Trophoblast cell (in vitro differentiated cells and primary cell): ENCODE data around the gene LTN1.
A peak's percentile ranks its signal among the peaks of the same experiment; 100 is the strongest.

Source experiments
- DNase-seq, 2 donors: peaks; one replicate each; pipeline ENCODE4 v3.0.0-alpha.2; 2016
- H2AFZ ChIP-seq: 2 replicates; pipeline ENCODE4 v1.6.1; 2013; ENCODE audit warnings: low read length, moderate library complexity, mild to moderate bottlenecking; ENCODE audit not compliant: insufficient read depth, poor library complexity
- H2AK5ac ChIP-seq: 2 replicates; pipeline ENCODE4 v1.6.1; 2013; ENCODE audit warnings: mild to moderate bottlenecking, low read length
- H2BK120ac ChIP-seq: 2 replicates; pipeline ENCODE4 v1.6.1; 2013; ENCODE audit warnings: low read length, mild to moderate bottlenecking, moderate library complexity; ENCODE audit not compliant: insufficient read depth, poor library complexity
- H2BK12ac ChIP-seq: 2 replicates; pipeline ENCODE4 v1.6.1; 2013; ENCODE audit warnings: mild to moderate bottlenecking, low read length, moderate library complexity
- H2BK5ac ChIP-seq: 2 replicates; pipeline ENCODE4 v1.6.1; 2013; ENCODE audit warnings: low read length, low read depth, moderate library complexity, mild to moderate bottlenecking; ENCODE audit not compliant: poor library complexity
- H3K14ac ChIP-seq: 2 replicates; pipeline ENCODE4 v1.6.1; 2013; ENCODE audit warnings: mild to moderate bottlenecking, low read length
- H3K18ac ChIP-seq: 2 replicates; pipeline ENCODE4 v1.6.1; 2013; ENCODE audit warnings: mild to moderate bottlenecking, low read length
- H3K23ac ChIP-seq: 2 replicates; pipeline ENCODE4 v1.6.1; 2013; ENCODE audit warnings: low read length
- H3K27ac ChIP-seq: 2 replicates; pipeline ENCODE4 v1.5.1; 2013; ENCODE audit warnings: low read depth, mild to moderate bottlenecking, inconsistent platforms, low read length, moderate library complexity
- H3K27me3 ChIP-seq: 2 replicates; pipeline ENCODE4 v1.6.1; 2013; ENCODE audit warnings: inconsistent platforms, mild to moderate bottlenecking, low read length, moderate library complexity; ENCODE audit not compliant: insufficient read depth
- H3K36me3 ChIP-seq, 2 experiments: 1 replicate in 1 of 2; 2 replicates in 1 of 2; pipeline ENCODE4 v1.6.1; 2013; ENCODE audit warnings: low read length in 2 of 2, mild to moderate bottlenecking in 2 of 2, moderate library complexity in 1 of 2; ENCODE audit not compliant: insufficient read depth in 2 of 2, control insufficient read depth in 1 of 2
- H3K4ac ChIP-seq: 2 replicates; pipeline ENCODE4 v1.6.1; 2013; ENCODE audit warnings: low read depth, mild to moderate bottlenecking, low read length, moderate library complexity
- H3K4me1 ChIP-seq, 2 experiments: 1 replicate in 1 of 2; 2 replicates in 1 of 2; pipeline ENCODE4 v1.6.1; 2013; ENCODE audit warnings: low read length in 2 of 2, mild to moderate bottlenecking in 2 of 2, moderate library complexity in 1 of 2; ENCODE audit not compliant: insufficient read depth in 2 of 2, control insufficient read depth in 1 of 2
- H3K4me2 ChIP-seq: 2 replicates; pipeline ENCODE4 v1.6.1; 2013; ENCODE audit warnings: inconsistent platforms, mild to moderate bottlenecking, low read length, moderate library complexity
- H3K4me3 ChIP-seq: 2 replicates; pipeline ENCODE4 v1.5.1; 2013; ENCODE audit warnings: mild to moderate bottlenecking, low read depth, low read length, inconsistent platforms
- H3K79me1 ChIP-seq: one replicate; pipeline ENCODE4 v1.6.1; 2013; ENCODE audit warnings: low read length
- H3K79me2 ChIP-seq: 2 replicates; pipeline ENCODE4 v1.6.1; 2013; ENCODE audit warnings: low read length, mild to moderate bottlenecking; ENCODE audit not compliant: control insufficient read depth, insufficient read depth, poor library complexity
- H3K9ac ChIP-seq: 2 replicates; pipeline ENCODE4 v1.6.1; 2013; ENCODE audit warnings: mild to moderate bottlenecking, low read length
- H3K9me3 ChIP-seq: 2 replicates; pipeline ENCODE4 v1.6.1; 2013; ENCODE audit warnings: low read depth, mild to moderate bottlenecking, control low read depth, inconsistent platforms, low read length; ENCODE audit not compliant: insufficient read depth
- H4K12ac ChIP-seq: 2 replicates; pipeline ENCODE4 v1.6.1; 2013; ENCODE audit warnings: low read depth, mild to moderate bottlenecking, low read length, moderate library complexity
- H4K8ac ChIP-seq: 2 replicates; pipeline ENCODE4 v1.6.1; 2013; ENCODE audit warnings: low read depth, mild to moderate bottlenecking, low read length, moderate library complexity
- H4K91ac ChIP-seq: one replicate; pipeline ENCODE4 v1.6.1; 2013; ENCODE audit warnings: low read depth, mild to moderate bottlenecking, low read length, moderate library complexity
- WGBS: extraction: QIAGEN DNeasy Blood & Tissue Kit; methylation state at CpG from one replicate; pipeline ENCODE4 v1.1.7; 2013; ENCODE audit warnings: missing lambda C conversion rate; ENCODE audit not compliant: insufficient read length, insufficient coverage; ENCODE audit errors: extremely low coverage; 5-methylcytosine and 5-hydroxymethylcytosine counted together

LTN1 gene

DNA sequence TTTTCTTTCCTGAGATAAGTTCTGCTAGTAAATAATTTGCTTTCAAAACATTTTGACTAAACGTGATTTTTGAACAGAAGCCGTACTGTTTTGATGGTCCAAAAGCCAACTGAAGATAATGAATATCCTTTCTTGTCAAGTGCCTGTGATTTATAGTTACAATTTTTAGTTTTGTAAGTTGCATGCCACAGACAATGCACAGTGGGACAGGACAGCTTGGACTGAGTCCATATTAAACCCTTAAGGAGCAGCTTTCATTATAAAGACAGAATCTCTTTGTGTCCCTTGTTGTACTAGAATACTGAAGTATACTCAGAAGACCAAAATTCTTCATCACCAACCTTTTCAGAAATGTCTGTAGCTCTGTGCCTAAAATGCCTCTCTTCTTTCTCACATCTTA lies 92.2 kb downstream of the LTN1 start:
- Histone ChIP-seq H3K79me2 (no peaks in the 10 kb centered on the region), H4K91ac (no peak overlapping the region), H4K8ac (no peak overlapping the region), H3K4me1 (no peaks in the 10 kb centered on the region), H3K4me2 (no peak overlapping the region), H3K18ac (no peak overlapping the region), H3K23ac (no peak overlapping the region), H3K79me1 (no peaks in the 10 kb centered on the region), H3K9ac (no peak overlapping the region), H2BK5ac (no peak overlapping the region), H3K4me3 (no peak overlapping the region), H4K12ac (no peak overlapping the region), H2BK12ac (no peak overlapping the region), H3K14ac (no peak overlapping the region), H2BK120ac (no peak overlapping the region), H3K27me3 (no peaks in the 10 kb centered on the region), H2AFZ (no peak overlapping the region), H2AK5ac (no peak overlapping the region), H3K4ac (no peak overlapping the region), H3K36me3 (no peaks in the 10 kb centered on the region), H3K9me3 (no peaks in the 10 kb centered on the region), H3K27ac (no peak overlapping the region)
- no peak for DNase-seq
- WGBS, result no CpG with 5 or more reads among the region's 2 CpGs

- no peak overlapping the region for H3K4me2 ChIP-seq
- WGBS, result no CpG with 5 or more reads among the region's 5 CpGs
- H2BK5ac ChIP-seq, result no peak overlapping the region
- no peak overlapping the region for H3K27ac ChIP-seq
- no peak overlapping the region for H4K12ac ChIP-seq
- H3K18ac ChIP-seq, result no peak overlapping the region
- H3K36me3 ChIP-seq, result no peaks in the 10 kb centered on the region
- H3K4me1 ChIP-seq, result no peaks in the 10 kb centered on the region
- no peaks in the 10 kb centered on the region for H3K79me2 ChIP-seq
- H2BK120ac ChIP-seq, result no peak overlapping the region
- no peak overlapping the region for H3K4me3 ChIP-seq
- no peak overlapping the region for H3K4ac ChIP-seq
- H2BK12ac ChIP-seq, result no peak overlapping the region
- no peaks in the 10 kb centered on the region for H3K27me3 ChIP-seq
- H2AFZ ChIP-seq, result no peak overlapping the region
- no peak overlapping the region for H3K9ac ChIP-seq
- no peaks in the 10 kb centered on the region for H3K79me1 ChIP-seq
- no peak overlapping the region for H4K8ac ChIP-seq
- no peak overlapping the region for H3K14ac ChIP-seq
- no peaks in the 10 kb centered on the region for H3K9me3 ChIP-seq
- H3K23ac ChIP-seq, result no peak overlapping the region
- H4K91ac ChIP-seq, result no peak overlapping the region
- DNase-seq, result peak in 1 of 2 donors; percentile 29
- no peak overlapping the region for H2AK5ac ChIP-seq
These were observed 92.9 kb downstream of the LTN1 start for GRCh38 chr21:28899744-28900143.

DNA sequence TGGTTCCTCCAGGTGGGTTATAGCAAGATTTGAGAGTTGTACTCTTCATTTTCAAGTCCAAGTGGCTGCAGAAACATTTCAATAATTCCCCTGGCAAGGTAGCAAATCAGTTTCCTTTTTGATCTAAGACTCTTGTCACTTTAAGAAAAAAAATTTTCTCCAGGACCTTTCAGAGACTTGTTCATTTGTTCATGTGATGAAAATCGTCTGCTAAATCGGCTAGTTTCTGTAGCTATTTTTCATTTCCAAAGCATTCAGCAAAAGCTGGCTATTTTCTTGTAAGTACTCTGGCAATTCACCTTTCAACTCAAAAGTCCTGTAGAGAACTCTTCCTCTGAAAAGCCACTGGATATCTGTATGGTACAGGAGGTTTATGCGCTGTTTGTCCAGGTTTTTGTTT lies 93.5 kb downstream of the LTN1 start:
- Histone ChIP-seq H3K4me3 (no peak overlapping the region), H4K8ac (no peak overlapping the region), H3K36me3 (no peaks in the 10 kb centered on the region), H2BK12ac (no peak overlapping the region), H3K4ac (no peak overlapping the region), H3K4me1 (no peaks in the 10 kb centered on the region), H3K27me3 (no peaks in the 10 kb centered on the region), H2AK5ac (no peak overlapping the region), H3K79me2 (no peaks in the 10 kb centered on the region), H3K4me2 (no peak overlapping the region), H4K12ac (no peak overlapping the region), H3K14ac (no peak overlapping the region), H2BK5ac (no peak overlapping the region), H3K18ac (no peak overlapping the region), H3K23ac (no peak overlapping the region), H3K27ac (no peak overlapping the region), H2BK120ac (no peak overlapping the region), H3K9ac (no peak overlapping the region), H3K9me3 (no peaks in the 10 kb centered on the region), H4K91ac (no peak overlapping the region), H3K79me1 (no peaks in the 10 kb centered on the region), H2AFZ (no peak overlapping the region)
- WGBS, result no CpG with 5 or more reads among the region's 3 CpGs
- DNase-seq, result no peak

GRCh38 chr21:28893687-28894086 lies 99.0 kb downstream of the LTN1 start:
- Histone ChIP-seq H3K4me3 (no peak overlapping the region), H3K4me1 (peaks cover 0 to 4% of the 10 kb centered on the region in 2 experiments), H3K36me3 (no peaks in the 10 kb centered on the region), H2BK5ac (no peak overlapping the region), H3K79me2 (no peaks in the 10 kb centered on the region), H3K27ac (no peak overlapping the region), H2BK120ac (no peak overlapping the region), H3K14ac (no peak overlapping the region), H3K9ac (no peak overlapping the region), H3K4ac (no peak overlapping the region), H2AK5ac (no peak overlapping the region), H3K79me1 (no peaks in the 10 kb centered on the region), H2BK12ac (no peak overlapping the region), H3K23ac (no peak overlapping the region), H3K18ac (no peak overlapping the region), H3K9me3 (no peaks in the 10 kb centered on the region), H3K27me3 (no peaks in the 10 kb centered on the region), H4K91ac (no peak overlapping the region), H2AFZ (no peak overlapping the region), H4K12ac (no peak overlapping the region), H3K4me2 (no peak overlapping the region), H4K8ac (no peak overlapping the region)
- no peak for DNase-seq
- no CpG with 5 or more reads among the region's 3 CpGs for WGBS
